HG03354 (cell line): ENCODE measurements around the gene CCL24.
A peak's percentile ranks its signal among the peaks of the same experiment; 100 is the strongest.
"Not testable (repeated sequence)": the region's sequence is repeated elsewhere in the genome, so short reads cannot be mapped to it uniquely, and the experiment has no call there.

Source experiments
- ATAC-seq: cut with Tn5 transposase; IDR thresholded peaks from one replicate; pipeline ENCODE4 v1.9.1; 2021; ENCODE audit warnings: mild to moderate bottlenecking; ENCODE audit not compliant: unreplicated experiment, poor library complexity, severe bottlenecking

Gene CCL24

DNA sequence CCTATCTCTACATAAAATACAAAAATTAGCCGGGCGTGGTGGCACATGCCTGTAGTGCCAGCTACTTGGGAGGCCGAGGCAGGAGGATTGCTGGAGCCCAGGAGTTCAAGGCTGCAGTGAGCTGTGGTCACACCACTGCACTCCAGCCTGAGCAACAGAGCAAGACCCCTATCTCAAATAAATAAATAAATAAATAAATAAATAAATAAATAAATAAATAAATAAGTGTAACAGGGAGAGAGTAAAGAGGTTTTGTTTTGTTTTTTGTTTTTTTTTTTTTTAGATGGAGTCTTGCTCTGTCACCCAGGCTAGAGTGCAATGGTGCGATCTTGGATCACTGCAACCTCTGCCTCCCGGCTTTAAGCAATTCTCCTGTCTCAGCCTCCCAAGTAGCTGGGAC is 21.0 kb downstream of the CCL24 start:
- not testable (repeated sequence) for ATAC-seq

GRCh38 chr7:75789361-75789924 is 24.2 kb downstream of the CCL24 start:
- no peak for ATAC-seq

DNA sequence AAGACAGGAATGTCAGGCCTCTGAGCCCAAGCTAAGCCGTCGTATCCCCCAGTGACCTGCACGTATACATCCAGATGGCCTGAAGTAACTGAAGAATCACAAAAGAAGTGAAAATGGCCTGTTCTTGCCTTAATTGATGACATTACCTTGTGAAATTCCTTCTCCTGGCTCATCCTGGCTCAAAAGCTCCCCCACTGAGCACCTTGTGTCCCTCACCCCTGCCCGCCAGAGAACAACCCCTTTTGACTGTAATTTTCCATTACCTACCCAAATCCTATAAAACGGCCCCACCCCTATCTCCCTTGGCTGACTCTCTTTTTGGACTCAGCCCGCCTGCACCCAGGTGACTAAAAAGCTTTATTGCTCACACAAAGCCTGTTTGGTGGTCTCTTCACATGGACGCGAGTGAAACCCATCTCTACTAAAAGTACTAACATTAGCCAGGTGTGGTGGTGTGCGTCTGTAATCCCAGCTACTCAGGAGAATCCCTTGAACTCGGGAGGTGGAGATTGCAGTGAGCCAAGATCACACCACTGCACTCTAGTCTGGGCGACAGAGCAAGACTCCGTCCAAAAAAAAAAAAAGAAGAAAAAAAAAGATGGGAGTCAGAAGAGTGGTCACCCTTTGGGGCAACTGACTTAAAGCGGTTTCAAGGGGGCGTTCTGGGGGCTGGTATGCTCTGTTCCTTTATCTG is 25.3 kb downstream of the CCL24 start:
- ATAC-seq = not testable (repeated sequence)

- ATAC-seq = not testable (repeated sequence)
Measured at GRCh38 chr7:75783058-75783457, 30.5 kb downstream of the CCL24 start.

GRCh38 chr7:75780647-75781273 is 32.8 kb downstream of the CCL24 start:
- ATAC-seq = not testable (repeated sequence)

DNA sequence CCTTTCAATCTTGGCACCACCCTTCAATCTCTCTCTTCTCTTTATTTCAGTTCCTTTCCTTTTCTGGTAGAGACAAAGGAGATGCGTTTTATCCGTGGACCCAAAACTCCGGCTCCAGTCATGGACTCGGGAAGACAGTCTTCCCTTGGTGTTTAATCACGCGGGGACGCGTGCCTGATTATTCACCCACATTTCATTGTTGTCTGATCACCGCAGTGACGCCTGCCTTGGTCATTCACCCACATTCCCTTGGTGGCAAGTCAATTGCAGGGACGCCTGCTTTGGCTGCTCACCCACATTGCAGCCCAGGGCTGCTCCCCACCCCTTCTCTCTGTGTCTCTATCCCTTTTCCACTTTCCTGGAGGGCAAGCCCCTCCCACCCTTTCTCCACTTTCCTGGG is 34.1 kb downstream of the CCL24 start:
- ATAC-seq = not testable (repeated sequence)

- ATAC-seq = not testable (repeated sequence)
Measured at GRCh38 chr7:75779035-75779434, 34.6 kb downstream of the CCL24 start.

DNA sequence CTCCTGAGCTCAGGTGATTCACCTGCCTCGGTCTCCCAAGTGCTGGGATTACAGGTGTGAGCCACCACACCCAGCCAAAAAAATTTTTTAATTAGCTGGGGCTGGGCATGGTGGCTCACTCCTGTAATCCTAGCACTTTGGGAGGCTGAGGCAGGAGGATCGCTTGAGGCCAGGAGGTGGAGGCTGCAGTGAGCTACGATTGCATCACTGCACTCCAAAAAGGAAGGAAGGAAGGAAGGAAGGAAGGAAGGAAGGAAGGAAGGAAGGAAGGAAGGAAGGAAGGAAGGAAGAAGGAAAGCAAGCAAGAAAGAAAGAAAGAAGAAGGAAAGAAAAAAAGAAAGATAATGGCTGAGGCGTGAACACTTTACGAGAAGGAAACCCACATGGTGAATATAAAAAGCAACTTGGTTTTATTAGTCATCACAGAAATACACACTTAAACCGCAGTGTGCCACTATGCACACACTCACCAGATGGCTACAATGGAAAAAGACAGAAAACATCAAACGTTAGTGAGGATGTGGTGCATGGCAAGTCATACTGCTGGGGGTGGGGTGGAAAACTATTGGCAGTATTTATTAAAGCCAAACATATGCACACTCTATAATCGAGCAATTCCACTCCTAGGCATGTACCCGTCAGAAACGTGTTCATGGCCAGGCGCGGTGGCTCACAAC is 37.2 kb downstream of the CCL24 start:
- ATAC-seq = no peak

GRCh38 chr7:75773958-75774357 is 39.6 kb downstream of the CCL24 start:
- not testable (repeated sequence) for ATAC-seq

DNA sequence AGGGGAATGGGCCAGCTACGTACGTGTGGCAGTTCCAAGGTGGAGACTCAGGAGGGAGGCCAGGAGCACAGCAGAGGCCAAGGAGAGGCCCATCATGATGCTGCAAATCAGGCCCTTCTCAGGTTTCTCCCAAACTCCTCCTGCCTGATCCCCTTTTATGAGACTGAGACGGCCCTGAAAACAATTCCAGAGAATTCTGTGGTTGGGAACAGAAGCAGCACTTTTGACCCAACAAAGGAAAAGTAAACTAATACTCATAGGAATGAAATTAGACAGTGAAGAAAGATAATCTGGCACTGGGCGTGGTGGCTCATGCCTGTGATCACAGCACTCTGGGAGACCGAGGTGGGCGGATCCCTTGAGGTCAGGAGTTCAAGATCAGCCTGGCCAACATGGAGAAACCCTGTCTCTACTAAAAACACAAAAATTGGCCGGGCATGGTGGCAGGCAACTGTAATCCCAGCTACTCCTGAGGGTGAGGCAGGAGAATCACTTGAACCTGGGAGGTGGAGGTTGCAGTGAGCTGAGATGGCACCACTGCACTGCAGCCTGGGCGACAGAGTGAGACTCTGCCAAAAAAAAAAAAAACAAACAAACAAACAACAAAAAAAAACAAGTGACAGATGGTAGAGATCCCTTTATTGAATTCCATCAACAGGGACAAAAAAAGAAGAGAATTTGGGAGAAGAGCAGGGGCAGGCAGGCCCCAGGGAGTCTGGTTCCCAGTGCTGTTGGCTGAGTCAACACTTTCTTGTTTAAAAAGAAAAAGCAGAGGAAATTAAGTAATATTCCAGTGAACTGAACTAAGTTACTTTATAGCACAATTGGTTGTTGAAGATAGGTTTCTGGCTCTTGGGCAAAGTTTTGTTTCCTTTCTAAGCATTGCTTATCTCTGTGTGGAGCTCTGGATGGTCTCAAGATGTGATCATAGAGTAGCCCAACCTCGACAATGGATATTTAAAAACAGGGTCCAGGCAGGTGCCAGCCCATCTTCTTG is 41.2 kb downstream of the CCL24 start, which contains the start of gene CCL26:
TSS of gene CCL26 (minus strand) at position 131 of the 997 bp plus-strand sequence. CDS start at position 96, 35 bp downstream.
- no peak for ATAC-seq

DNA sequence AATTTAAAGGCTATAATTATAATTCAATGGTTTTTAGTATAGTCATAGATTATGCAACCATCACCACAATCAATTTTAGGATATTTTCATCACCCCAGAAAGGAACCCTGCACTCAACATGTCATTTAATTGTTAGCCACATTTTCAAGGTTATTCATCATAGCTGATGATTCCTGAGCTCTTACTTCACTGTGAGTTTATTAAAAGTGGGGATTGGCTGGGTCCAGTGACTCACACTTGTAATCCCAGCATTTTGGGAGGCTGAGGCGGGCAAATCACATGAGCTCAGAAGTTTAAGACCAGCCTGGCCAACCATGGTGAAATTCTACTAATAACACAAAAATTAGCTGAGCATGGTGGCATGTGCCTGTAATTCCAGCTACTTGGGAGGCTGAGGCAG is 42.4 kb downstream of the CCL24 start:
- no peak for ATAC-seq

GRCh38 chr7:75762350-75762917 is 51.2 kb downstream of the CCL24 start:
- ATAC-seq = peak; percentile 53

DNA sequence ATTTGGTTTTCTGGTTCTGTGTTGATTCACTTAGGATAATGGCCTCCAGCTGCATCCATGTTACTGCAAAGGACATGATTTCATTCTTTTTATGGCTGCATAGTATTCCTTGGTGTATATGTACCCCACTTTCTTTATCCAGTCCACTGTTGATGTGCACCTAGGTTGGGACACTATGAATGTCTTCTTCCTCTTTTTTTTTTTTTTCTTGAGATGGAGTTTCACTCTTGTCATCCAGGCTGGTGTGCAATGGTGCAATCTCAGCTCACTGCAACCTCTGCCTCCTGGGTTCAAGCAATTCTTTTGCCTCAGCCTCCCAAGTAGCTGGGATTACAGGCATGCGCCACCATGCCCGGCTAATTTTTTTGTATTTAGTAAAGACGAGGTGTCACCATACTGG is 51.8 kb downstream of the CCL24 start:
- ATAC-seq = not testable (repeated sequence)
